Activated effector memory CD4-positive, alpha-beta T cell treated with anti-CD3 and anti-CD28 coated beads, Interleukin-2, amount 50 U/mL, for 16 hours (primary cell): Measurements from ENCODE around the gene TCF21.
"Not testable (repeated sequence)": the region's sequence is repeated elsewhere in the genome, so short reads cannot be mapped to it uniquely, and the experiment has no call there.

Source experiments
- DNase-seq: peaks from one replicate; pipeline ENCODE4 v3.0.0-alpha.2; 2020

Gene TCF21

GRCh38 chr6:133936352-133936751, 47.4 kb downstream of the TCF21 start:
- not testable (repeated sequence) for DNase-seq

GRCh38 chr6:133937909-133938308, 49.0 kb downstream of the TCF21 start:
- no peak for DNase-seq

- no peak for DNase-seq
Measured at GRCh38 chr6:133938533-133938932, 49.6 kb downstream of the TCF21 start.

GRCh38 chr6:133939778-133940667, 51.1 kb downstream of the TCF21 start:
- no peak for DNase-seq
